HuH-7.5 (cell line): ENCODE data around the gene MLPH.
A peak's percentile ranks its signal among the peaks of the same experiment; 100 is the strongest.
"Not testable (repeated sequence)": the region's sequence is repeated elsewhere in the genome, so short reads cannot be mapped to it uniquely, and the experiment has no call there.

ENCODE experiments used
- DNase-seq: peaks from one replicate; pipeline ENCODE4 v3.0.0; 2011; ENCODE audit warnings: low spot score

MLPH gene

GRCh38 chr2:237457388-237457941 lies 29.6 kb upstream of the MLPH start:
- DNase-seq, result no peak

GRCh38 chr2:237458519-237458918 lies 28.5 kb upstream of the MLPH start:
- DNase-seq, result no peak

GRCh38 chr2:237459226-237459625 lies 27.8 kb upstream of the MLPH start:
- no peak for DNase-seq

GRCh38 chr2:237459741-237460174 lies 27.3 kb upstream of the MLPH start:
- DNase-seq, result no peak

GRCh38 chr2:237464757-237465391 lies 22.2 kb upstream of the MLPH start:
- DNase-seq, result no peak

- DNase-seq, result no peak
These were observed 21.4 kb upstream of the MLPH start for GRCh38 chr2:237465515-237466148.

GRCh38 chr2:237466211-237466610 lies 20.8 kb upstream of the MLPH start:
- DNase-seq, result no peak

GRCh38 chr2:237467447-237468179 lies 19.4 kb upstream of the MLPH start:
- DNase-seq, result no peak

- not testable (repeated sequence) for DNase-seq
These were observed 17.6 kb upstream of the MLPH start for GRCh38 chr2:237469410-237469809.

GRCh38 chr2:237469849-237470248 lies 17.2 kb upstream of the MLPH start:
- no peak for DNase-seq

- no peak for DNase-seq
These were observed 16.1 kb upstream of the MLPH start for GRCh38 chr2:237470914-237471313.

- peak; percentile 77 for DNase-seq
These were observed 15.4 kb upstream of the MLPH start for GRCh38 chr2:237471438-237472186.

- DNase-seq, result no peak
These were observed 14.8 kb upstream of the MLPH start for GRCh38 chr2:237472187-237472712.

GRCh38 chr2:237472909-237473877 lies 13.9 kb upstream of the MLPH start:
- DNase-seq, result no peak

GRCh38 chr2:237473878-237474441 lies 13.1 kb upstream of the MLPH start:
- no peak for DNase-seq

GRCh38 chr2:237474442-237474911 lies 12.6 kb upstream of the MLPH start:
- DNase-seq, result no peak

GRCh38 chr2:237474931-237475703 lies 11.9 kb upstream of the MLPH start:
- DNase-seq, result peak; percentile 84

- DNase-seq, result peak; percentile 72
These were observed 11.3 kb upstream of the MLPH start for GRCh38 chr2:237475704-237476141.

GRCh38 chr2:237478095-237478494 lies 9.0 kb upstream of the MLPH start:
- DNase-seq, result no peak
